PC-3 (cell line): ENCODE results near the gene CMTM5. TPM values are rescaled to one million over a fixed set of nuclear protein-coding genes. Genes with fewer than 3 reads are reported as not detected.

ENCODE experiments used
- ATAC-seq: fragments of 200-7000 bp; cut with Tn5 transposase; 2 replicates; pipeline ENCODE4 v1.9.1; 2020; ENCODE audit warnings: mild to moderate bottlenecking, moderate library complexity
- BruUV-seq: library from RNA; stranded (reverse); fragments of 400-500 nt; replicated peaks from 2 replicates; lab custom pipeline; 2021; lab: Mats Ljungman, UMichigan
- CTCF ChIA-PET: fragments of 300-600 bp; sonication (Branson Sonifier 250); formaldehyde crosslinking; loops from one replicate; lab custom pipeline; 2022; ENCODE audit warnings: antibody characterized with exemption; lab: Charles Lee
- POLR2A ChIA-PET: fragments of 300-600 bp; sonication (Branson Sonifier 250); formaldehyde crosslinking; loops from one replicate; lab custom pipeline; 2022; ENCODE audit warnings: antibody characterized with exemption; ENCODE audit not compliant: unreplicated experiment; lab: Charles Lee
- DNase-seq: peaks from one replicate; pipeline ENCODE4 v3.0.0-alpha.2; 2015
- H2AFZ ChIP-seq: fragments of 300-600 bp; sonication (generic); 2 replicates; pipeline ENCODE4 v1.6.0; 2016; ENCODE audit warnings: antibody characterized with exemption, low read length
- H3F3A ChIP-seq: fragments of 300-600 bp; sonication (generic); one replicate; pipeline ENCODE4 v1.6.0; 2017; ENCODE audit warnings: antibody characterized with exemption, low read length, control low read depth, mild to moderate bottlenecking; ENCODE audit not compliant: unreplicated experiment
- H3K27ac ChIP-seq: fragments of 300-600 bp; sonication (generic); 2 replicates; pipeline ENCODE4 v1.5.1; 2016; ENCODE audit warnings: mild to moderate bottlenecking, low read length
- H3K27me3 ChIP-seq: fragments of 300-600 bp; sonication (generic); 2 replicates; pipeline ENCODE4 v1.6.1; 2016; ENCODE audit warnings: low read length, mixed read lengths
- H3K36me3 ChIP-seq: fragments of 300-600 bp; sonication (generic); 2 replicates; pipeline ENCODE4 v1.6.1; 2016; ENCODE audit warnings: low read depth, mixed run types, low read length, mixed read lengths
- H3K4me1 ChIP-seq: fragments of 300-600 bp; sonication (generic); 2 replicates; pipeline ENCODE4 v1.5.1; 2016; ENCODE audit warnings: low read length; ENCODE audit not compliant: insufficient read depth
- H3K4me2 ChIP-seq: fragments of 300-600 bp; sonication (generic); 2 replicates; pipeline ENCODE4 v1.6.0; 2016; ENCODE audit warnings: low read length
- H3K4me3 ChIP-seq: fragments of 300-600 bp; sonication (generic); 2 replicates; pipeline ENCODE4 v1.5.1; 2016; ENCODE audit warnings: mild to moderate bottlenecking, low read length, mixed read lengths
- H3K79me2 ChIP-seq: fragments of 300-600 bp; sonication (generic); 2 replicates; pipeline ENCODE4 v1.6.1; 2017; ENCODE audit warnings: low read length, mixed read lengths
- H3K9ac ChIP-seq: fragments of 300-600 bp; sonication (generic); 2 replicates; pipeline ENCODE4 v1.6.0; 2016; ENCODE audit warnings: mild to moderate bottlenecking, low read length
- H3K9me2 ChIP-seq: fragments of 300-600 bp; sonication (generic); replicated peaks from 2 replicates; pipeline ENCODE4 v1.6.1; 2016; ENCODE audit warnings: mixed run types, low read length, mixed read lengths
- H3K9me3 ChIP-seq: fragments of 300-600 bp; sonication (generic); 2 replicates; pipeline ENCODE4 v1.6.1; 2016; ENCODE audit warnings: low read length, mixed read lengths
- H4K20me1 ChIP-seq: fragments of 300-600 bp; sonication (generic); 2 replicates; pipeline ENCODE4 v1.6.1; 2016; ENCODE audit warnings: low read length, mixed read lengths
- EZH2 ChIP-seq: fragments of 300-600 bp; sonication (generic); IDR thresholded peaks from one replicate; pipeline ENCODE4 v1.6.1; 2017; ENCODE audit warnings: antibody characterized with exemption, mild to moderate bottlenecking, low read length; ENCODE audit not compliant: unreplicated experiment
- EZH2phosphoT487 ChIP-seq: fragments of 300-600 bp; sonication (generic); IDR thresholded peaks from 2 replicates; pipeline ENCODE4 v1.6.1; 2018; ENCODE audit warnings: mild to moderate bottlenecking, antibody characterized with exemption, low read length, borderline replicate concordance
- intact Hi-C: fragments of 100-400 bp; cut with micrococcal nuclease; formaldehyde crosslinking; loops from 2 replicates; pipeline ENCODE4 v1.9.0; 2023
- total RNA-seq: library from RNA; depleted of rRNA; stranded (reverse); fragments of >200 nt; gene quantifications from 2 replicates; pipeline ENCODE4 v1.2.3, GENCODE V29; 2014
- TF ChIP-seq, protein P1 (sequence below): fragments of 300-600 bp; sonication (generic); conservative IDR thresholded peaks from 2 replicates; pipeline ENCODE4 v1.5.1; 2017; ENCODE audit warnings: antibody characterized with exemption, low read depth, mild to moderate bottlenecking, low read length

Gene CMTM5
- total RNA-seq, 1 experiment from 2014 or later = not detected

DNA sequence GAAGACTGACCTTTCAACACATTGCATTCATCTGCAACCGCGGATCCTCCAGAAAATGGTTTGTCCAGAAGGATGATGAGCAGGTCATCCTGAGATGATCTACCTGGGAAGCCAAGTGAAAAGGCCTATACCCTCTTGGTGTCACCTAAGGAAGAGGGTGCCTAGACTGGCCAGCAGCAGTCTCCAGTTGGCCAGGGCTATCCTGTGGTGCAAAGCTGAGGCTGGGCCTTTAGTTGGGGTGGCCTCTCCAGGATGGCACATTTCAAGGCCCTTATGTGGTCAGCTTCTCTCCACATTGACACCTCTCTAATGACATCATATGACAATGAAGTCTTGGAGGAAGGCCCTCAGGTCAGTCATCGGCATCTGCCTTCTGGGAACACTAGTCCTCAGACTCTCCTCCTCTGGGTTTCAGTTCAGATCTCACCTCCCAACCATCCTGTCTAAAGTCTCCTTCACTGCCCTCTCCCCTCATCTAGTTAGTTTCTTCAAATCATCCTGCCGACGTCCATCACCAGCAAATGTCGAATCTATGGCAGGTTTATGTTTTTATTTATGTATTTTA, 20.9 kb upstream of the CMTM5 start:
- TF ChIP-seq EZH2 (no peak), EZH2phosphoT487 (no peak)
- TF ChIP-seq, protein P1, sequence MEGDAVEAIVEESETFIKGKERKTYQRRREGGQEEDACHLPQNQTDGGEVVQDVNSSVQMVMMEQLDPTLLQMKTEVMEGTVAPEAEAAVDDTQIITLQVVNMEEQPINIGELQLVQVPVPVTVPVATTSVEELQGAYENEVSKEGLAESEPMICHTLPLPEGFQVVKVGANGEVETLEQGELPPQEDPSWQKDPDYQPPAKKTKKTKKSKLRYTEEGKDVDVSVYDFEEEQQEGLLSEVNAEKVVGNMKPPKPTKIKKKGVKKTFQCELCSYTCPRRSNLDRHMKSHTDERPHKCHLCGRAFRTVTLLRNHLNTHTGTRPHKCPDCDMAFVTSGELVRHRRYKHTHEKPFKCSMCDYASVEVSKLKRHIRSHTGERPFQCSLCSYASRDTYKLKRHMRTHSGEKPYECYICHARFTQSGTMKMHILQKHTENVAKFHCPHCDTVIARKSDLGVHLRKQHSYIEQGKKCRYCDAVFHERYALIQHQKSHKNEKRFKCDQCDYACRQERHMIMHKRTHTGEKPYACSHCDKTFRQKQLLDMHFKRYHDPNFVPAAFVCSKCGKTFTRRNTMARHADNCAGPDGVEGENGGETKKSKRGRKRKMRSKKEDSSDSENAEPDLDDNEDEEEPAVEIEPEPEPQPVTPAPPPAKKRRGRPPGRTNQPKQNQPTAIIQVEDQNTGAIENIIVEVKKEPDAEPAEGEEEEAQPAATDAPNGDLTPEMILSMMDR = no peak
- Histone ChIP-seq H3K27ac (no peak overlapping the region), H3K4me3 (no peak overlapping the region), H3K9me3 (no peaks in the 10 kb centered on the region), H3K36me3 (no peaks in the 10 kb centered on the region), H3K9ac (no peak overlapping the region), H3K4me2 (no peak overlapping the region), H3K79me2 (no peaks in the 10 kb centered on the region), H2AFZ (no peak overlapping the region), H4K20me1 (no peaks in the 10 kb centered on the region), H3K27me3 (peaks cover 49% of the 10 kb centered on the region), H3F3A (no peaks in the 10 kb centered on the region), H3K9me2 (no peaks in the 10 kb centered on the region), H3K4me1 (no peaks in the 10 kb centered on the region)
- DNase-seq = no peak
- BruUV-seq = no TSS peak
- no peak for ATAC-seq
- POLR2A ChIA-PET = no interaction called here
- CTCF ChIA-PET = no interaction called here
- intact Hi-C loops = no loop called here

DNA sequence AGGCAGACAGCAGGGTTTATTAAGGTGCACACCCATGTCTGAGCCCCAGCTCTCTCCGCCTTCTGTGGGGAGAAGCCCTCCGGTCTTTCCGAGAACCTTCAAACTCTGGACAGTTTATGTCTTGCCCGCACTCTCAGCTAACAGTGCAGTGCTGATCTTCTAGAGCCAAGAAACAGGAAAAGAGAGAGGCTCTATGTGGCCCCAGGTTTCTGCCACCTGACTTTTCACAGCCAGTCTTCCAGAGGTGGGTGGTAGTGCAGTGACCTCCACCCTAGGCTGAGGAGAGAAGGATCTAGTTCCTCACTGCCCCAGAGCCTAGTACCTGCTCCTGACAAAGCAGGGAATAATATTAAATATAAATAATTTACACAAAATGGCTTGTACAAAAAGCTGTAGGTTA, 20.2 kb upstream of the CMTM5 start:
- Histone ChIP-seq H3K36me3 (no peaks in the 10 kb centered on the region), H2AFZ (no peak overlapping the region), H3K4me1 (no peaks in the 10 kb centered on the region), H3K4me3 (no peak overlapping the region), H3K27ac (no peak overlapping the region), H3K9ac (no peak overlapping the region), H4K20me1 (no peaks in the 10 kb centered on the region), H3K9me2 (no peaks in the 10 kb centered on the region), H3F3A (no peaks in the 10 kb centered on the region), H3K9me3 (no peaks in the 10 kb centered on the region), H3K27me3 (peaks cover 49% of the 10 kb centered on the region), H3K4me2 (no peak overlapping the region), H3K79me2 (no peaks in the 10 kb centered on the region)
- no TSS peak for BruUV-seq
- intact Hi-C loops = no loop called here
- ATAC-seq (no peak), DNase-seq (no peak)
- TF ChIP-seq EZH2 (no peak), EZH2phosphoT487 (no peak)
- TF ChIP-seq, protein P1 = no peak
- CTCF ChIA-PET = no interaction called here
- POLR2A ChIA-PET = no interaction called here

DNA sequence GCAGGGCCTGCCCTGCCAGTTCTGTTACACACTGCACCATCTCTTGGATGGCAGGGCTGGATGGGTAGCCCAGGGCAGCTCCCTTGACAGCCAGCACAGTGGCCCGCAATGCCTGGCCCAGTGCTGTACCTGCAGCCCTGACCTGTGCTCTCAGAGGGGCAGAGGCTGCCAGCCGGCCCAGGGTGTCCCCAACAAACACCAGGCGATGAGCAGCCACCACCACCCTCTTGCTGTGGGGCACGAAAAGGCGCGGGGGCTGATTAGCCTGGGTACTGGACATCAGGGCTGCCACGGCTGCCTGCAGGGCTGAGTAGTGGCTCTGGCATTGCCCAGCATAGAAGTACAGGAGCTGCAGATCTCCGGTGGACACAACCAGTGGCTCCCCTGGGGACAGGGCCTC, 19.6 kb upstream of the CMTM5 start:
- H3K9me2 ChIP-seq = no peaks in the 10 kb centered on the region
- no peak overlapping the region for H3K27ac ChIP-seq
- DNase-seq (no peak), ATAC-seq (no peak)
- no peaks in the 10 kb centered on the region for H3K4me1 ChIP-seq
- intact Hi-C loops = no loop called here
- H3K79me2 ChIP-seq = no peaks in the 10 kb centered on the region
- peaks cover 49% of the 10 kb centered on the region for H3K27me3 ChIP-seq
- H3K4me2 ChIP-seq = no peak overlapping the region
- H2AFZ ChIP-seq = no peak overlapping the region
- ChIA-PET CTCF (no interaction called here), POLR2A (no interaction called here)
- no TSS peak for BruUV-seq
- H3K36me3 ChIP-seq = no peaks in the 10 kb centered on the region
- no peak overlapping the region for H3K9ac ChIP-seq
- H3K4me3 ChIP-seq = no peak overlapping the region
- H3K9me3 ChIP-seq = no peaks in the 10 kb centered on the region
- H3F3A ChIP-seq = no peaks in the 10 kb centered on the region
- no peak for TF ChIP-seq EZH2phosphoT487
- TF ChIP-seq, protein P1 = no peak
- no peaks in the 10 kb centered on the region for H4K20me1 ChIP-seq
